HepG2 (cell line): ENCODE measurements around the gene DCTN2. TPM values are rescaled to one million over a fixed set of nuclear protein-coding genes. Genes with fewer than 3 reads are reported as not detected.

Source experiments
- AGO1 ChIP-seq: fragments of 200-400 bp; formaldehyde crosslinking; IDR thresholded peaks from 2 replicates; pipeline ENCODE4 v1.6.1; 2017; ENCODE audit warnings: mild to moderate bottlenecking, low read depth, low read length, moderate library complexity; ENCODE audit not compliant: poor library complexity, severe bottlenecking
- GATA4 ChIP-seq: sonication (generic); IDR thresholded peaks from 2 replicates; pipeline ENCODE4 v1.6.1; 2016; ENCODE audit warnings: antibody characterized with exemption, low read depth, borderline replicate concordance
- KDM3A ChIP-seq: IDR thresholded peaks from 2 replicates; pipeline ENCODE4 v1.6.1; 2018; ENCODE audit warnings: low read depth, missing compliant biosample characterization
- LCORL ChIP-seq, 2 experiments: fragments of 450-650 bp in 1 of 2; sonication (generic) in 1 of 2; formaldehyde crosslinking in 1 of 2; IDR thresholded peaks; 2 replicates each; pipeline versions ENCODE4 v1.5.0 to v1.6.1; 2017 to 2020; ENCODE audit warnings: antibody characterized with exemption in 1 of 2, missing genetic modification reagents in 1 of 2
- MIXL1 ChIP-seq: IDR thresholded peaks from 2 replicates; pipeline ENCODE4 v1.6.1; 2016
- NCOA2 ChIP-seq: sonication (generic); formaldehyde crosslinking; IDR thresholded peaks from 2 replicates; pipeline ENCODE4 v1.8.0; 2022; ENCODE audit warnings: inconsistent platforms
- NR2C2 ChIP-seq: sonication (generic); formaldehyde crosslinking; IDR thresholded peaks from 2 replicates; pipeline ENCODE4 v1.4.0; 2020; ENCODE audit warnings: missing genetic modification reagents, mild to moderate bottlenecking, moderate library complexity, borderline replicate concordance
- PAF1 ChIP-seq: IDR thresholded peaks from 2 replicates; pipeline ENCODE4 v1.6.1; 2016; ENCODE audit warnings: missing genetic modification reagents, missing compliant biosample characterization
- RARA ChIP-seq: IDR thresholded peaks from 2 replicates; pipeline ENCODE4 v1.6.1; 2016; ENCODE audit warnings: missing genetic modification reagents, missing compliant biosample characterization
- SIX4 ChIP-seq: sonication (generic); formaldehyde crosslinking; IDR thresholded peaks from 2 replicates; pipeline ENCODE4 v1.4.0; 2020; ENCODE audit warnings: missing genetic modification reagents
- SRSF9 ChIP-seq: fragments of 200-400 bp; formaldehyde crosslinking; IDR thresholded peaks from 2 replicates; pipeline ENCODE4 v1.6.1; 2018; ENCODE audit warnings: borderline replicate concordance, mild to moderate bottlenecking, low read depth, low read length; ENCODE audit not compliant: insufficient read depth, poor library complexity, severe bottlenecking
- TAF15 ChIP-seq: fragments of 200-400 bp; formaldehyde crosslinking; IDR thresholded peaks from one replicate; pipeline ENCODE4 v1.6.1; 2018; ENCODE audit warnings: mild to moderate bottlenecking, low read depth, low read length; ENCODE audit not compliant: poor library complexity, severe bottlenecking
- TBX2 ChIP-seq: sonication (generic); formaldehyde crosslinking; IDR thresholded peaks from 2 replicates; pipeline ENCODE4 v1.5.0; 2020; ENCODE audit warnings: missing genetic modification reagents, mild to moderate bottlenecking, borderline replicate concordance
- ZFP36L2 ChIP-seq: sonication (generic); formaldehyde crosslinking; IDR thresholded peaks from 2 replicates; pipeline ENCODE4 v1.4.0; 2020; ENCODE audit warnings: missing genetic modification reagents
- ZNF256 ChIP-seq: sonication (generic); formaldehyde crosslinking; conservative IDR thresholded peaks from 2 replicates; pipeline ENCODE4 v1.4.0; 2020; ENCODE audit warnings: missing genetic modification reagents
- ZNF44 ChIP-seq: sonication (generic); formaldehyde crosslinking; IDR thresholded peaks from 2 replicates; pipeline ENCODE4 v1.5.1; 2020; ENCODE audit warnings: mild to moderate bottlenecking, missing genetic modification reagents
- ZNF777 ChIP-seq: sonication (generic); formaldehyde crosslinking; IDR thresholded peaks from 2 replicates; pipeline ENCODE4 v1.4.0; 2020; ENCODE audit warnings: missing genetic modification reagents
- ZNF782 ChIP-seq: sonication (generic); formaldehyde crosslinking; IDR thresholded peaks from 2 replicates; pipeline ENCODE4 v1.4.0; 2020; ENCODE audit warnings: missing genetic modification reagents, mild to moderate bottlenecking, borderline replicate concordance
- ZZZ3 ChIP-seq: sonication (generic); formaldehyde crosslinking; IDR thresholded peaks from 2 replicates; pipeline ENCODE4 v1.4.0; 2020; ENCODE audit warnings: missing genetic modification reagents, mild to moderate bottlenecking, borderline replicate concordance
- polyA plus RNA-seq, 8 experiments: library from polyadenylated mRNA; depleted of rRNA in 3 of 8; stranded (reverse) in 7 of 8; unstranded in 1 of 8; fragments of >200 nt; fragmentation: Illumina TruSeq in 4 of 8; extraction: Trizol in 4 of 8; gene quantifications; 2 replicates each; pipeline versions ENCODE4 v1.2.1 to v1.2.3, GENCODE V29; 2011 to 2016; ENCODE audit warnings: low read depth in 4 of 8, missing spikeins in 1 of 8, mixed read lengths in 1 of 8; ENCODE audit not compliant: insufficient read depth in 1 of 8
- total RNA-seq, 5 experiments: library from RNA; depleted of rRNA; stranded (reverse); fragments of >200 nt; fragmentation: Illumina TruSeq; extraction: Trizol; gene quantifications; 2 replicates each; pipeline ENCODE4 v1.2.3, GENCODE V29; 2016; ENCODE audit warnings: low read depth in 1 of 5
- TF ChIP-seq, protein P1 (sequence below): sonication (generic); formaldehyde crosslinking; conservative IDR thresholded peaks from 2 replicates; pipeline ENCODE4 v1.4.0; 2020; ENCODE audit warnings: missing genetic modification reagents
- TF ChIP-seq, protein P2 (sequence below): sonication (generic); formaldehyde crosslinking; conservative IDR thresholded peaks from 2 replicates; pipeline ENCODE4 v1.8.1; 2023; ENCODE audit warnings: missing genetic modification reagents
- TF ChIP-seq, protein P3 (sequence below): sonication (generic); formaldehyde crosslinking; IDR thresholded peaks from 2 replicates; pipeline ENCODE4 v1.8.1; 2023; ENCODE audit warnings: missing genetic modification reagents, mild to moderate bottlenecking, borderline replicate concordance
- TF ChIP-seq, protein P4 (sequence below): sonication (generic); formaldehyde crosslinking; IDR thresholded peaks from 2 replicates; pipeline ENCODE4 v1.4.0; 2020; ENCODE audit warnings: missing genetic modification reagents

DCTN2 gene
- total and polyA plus RNA-seq, 2 of the 13 experiments (the other 11 are each of a cell fraction or from before 2014, with no cell fraction given) = 72.0 to 77.4 TPM

DNA sequence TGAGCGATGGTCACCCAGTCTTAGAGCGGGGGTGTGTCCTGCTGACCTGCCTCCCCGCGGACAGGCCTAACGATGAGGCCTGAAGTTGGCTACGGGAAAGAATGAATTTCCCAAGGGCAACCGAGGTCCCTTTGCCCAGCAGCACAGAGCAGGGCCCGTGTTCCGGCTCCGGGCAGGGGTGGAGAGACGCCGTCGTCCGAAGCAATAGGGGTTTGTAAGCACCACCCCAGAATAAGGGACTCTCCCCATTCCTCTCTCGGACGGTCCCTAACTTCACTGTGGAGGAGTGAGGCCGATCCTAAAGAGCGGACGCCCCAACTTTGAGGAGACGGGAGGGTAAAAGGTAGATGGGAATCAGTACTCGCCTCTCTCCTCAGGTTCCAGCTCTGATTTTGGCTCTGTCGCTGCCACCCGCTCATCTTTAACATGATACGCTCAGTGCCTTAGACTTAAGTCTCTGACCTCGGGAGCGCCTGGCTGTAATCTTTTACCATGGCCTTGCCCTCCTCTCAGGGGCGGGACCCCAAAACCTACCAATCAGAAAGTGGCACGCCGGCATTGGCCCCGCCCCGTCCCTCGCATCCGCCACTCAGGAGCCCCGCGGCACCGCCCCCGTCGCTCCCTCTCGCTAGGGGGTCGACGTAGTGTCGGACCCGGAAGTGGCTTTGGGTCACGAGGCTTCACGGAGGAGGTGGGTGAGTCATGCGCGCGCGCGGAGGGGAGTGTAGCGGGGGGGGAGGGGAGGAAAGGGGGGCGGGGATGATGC, 26.8 kb downstream of the DCTN2 start, which contains the start of gene DDIT3 (continued):
- TF ChIP-seq, protein P1, sequence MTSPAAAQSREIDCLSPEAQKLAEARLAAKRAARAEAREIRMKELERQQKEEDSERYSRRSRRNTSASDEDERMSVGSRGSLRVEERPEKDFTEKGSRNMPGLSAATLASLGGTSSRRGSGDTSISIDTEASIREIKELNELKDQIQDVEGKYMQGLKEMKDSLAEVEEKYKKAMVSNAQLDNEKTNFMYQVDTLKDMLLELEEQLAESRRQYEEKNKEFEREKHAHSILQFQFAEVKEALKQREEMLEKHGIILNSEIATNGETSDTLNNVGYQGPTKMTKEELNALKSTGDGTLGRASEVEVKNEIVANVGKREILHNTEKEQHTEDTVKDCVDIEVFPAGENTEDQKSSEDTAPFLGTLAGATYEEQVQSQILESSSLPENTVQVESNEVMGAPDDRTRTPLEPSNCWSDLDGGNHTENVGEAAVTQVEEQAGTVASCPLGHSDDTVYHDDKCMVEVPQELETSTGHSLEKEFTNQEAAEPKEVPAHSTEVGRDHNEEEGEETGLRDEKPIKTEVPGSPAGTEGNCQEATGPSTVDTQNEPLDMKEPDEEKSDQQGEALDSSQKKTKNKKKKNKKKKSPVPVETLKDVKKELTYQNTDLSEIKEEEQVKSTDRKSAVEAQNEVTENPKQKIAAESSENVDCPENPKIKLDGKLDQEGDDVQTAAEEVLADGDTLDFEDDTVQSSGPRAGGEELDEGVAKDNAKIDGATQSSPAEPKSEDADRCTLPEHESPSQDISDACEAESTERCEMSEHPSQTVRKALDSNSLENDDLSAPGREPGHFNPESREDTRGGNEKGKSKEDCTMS (CRISPR knock-in tag) = no peak
- TF ChIP-seq, protein P2, sequence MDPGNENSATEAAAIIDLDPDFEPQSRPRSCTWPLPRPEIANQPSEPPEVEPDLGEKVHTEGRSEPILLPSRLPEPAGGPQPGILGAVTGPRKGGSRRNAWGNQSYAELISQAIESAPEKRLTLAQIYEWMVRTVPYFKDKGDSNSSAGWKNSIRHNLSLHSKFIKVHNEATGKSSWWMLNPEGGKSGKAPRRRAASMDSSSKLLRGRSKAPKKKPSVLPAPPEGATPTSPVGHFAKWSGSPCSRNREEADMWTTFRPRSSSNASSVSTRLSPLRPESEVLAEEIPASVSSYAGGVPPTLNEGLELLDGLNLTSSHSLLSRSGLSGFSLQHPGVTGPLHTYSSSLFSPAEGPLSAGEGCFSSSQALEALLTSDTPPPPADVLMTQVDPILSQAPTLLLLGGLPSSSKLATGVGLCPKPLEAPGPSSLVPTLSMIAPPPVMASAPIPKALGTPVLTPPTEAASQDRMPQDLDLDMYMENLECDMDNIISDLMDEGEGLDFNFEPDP (CRISPR knock-in tag) = 0 out of 2 replicates have a peak, but pooled peaks have one; percentile 91
- TF ChIP-seq, protein P3, sequence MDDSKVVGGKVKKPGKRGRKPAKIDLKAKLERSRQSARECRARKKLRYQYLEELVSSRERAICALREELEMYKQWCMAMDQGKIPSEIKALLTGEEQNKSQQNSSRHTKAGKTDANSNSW (CRISPR knock-in tag) = 0 out of 2 replicates have a peak, but pooled peaks have one; percentile 54
- TF ChIP-seq AGO1 = peak; percentile 54
- TF ChIP-seq ZFP36L2 (CRISPR knock-in tag) = 0 out of 2 replicates have a peak, but pooled peaks have one; percentile 88
- TF ChIP-seq ZNF44 (CRISPR knock-in tag) = 0 out of 2 replicates have a peak, but pooled peaks have one; percentile 27
- peak; percentile 78 for TF ChIP-seq NR2C2 (CRISPR knock-in tag)
- TF ChIP-seq GATA4 = peak; percentile 90
- peak; percentile 39; the same call in 1 of the 2 replicates for TF ChIP-seq MIXL1 (CRISPR knock-in tag)
- TF ChIP-seq ZNF777 (CRISPR knock-in tag) = no peak
- TF ChIP-seq KDM3A = no peak
- TF ChIP-seq, protein P4, sequence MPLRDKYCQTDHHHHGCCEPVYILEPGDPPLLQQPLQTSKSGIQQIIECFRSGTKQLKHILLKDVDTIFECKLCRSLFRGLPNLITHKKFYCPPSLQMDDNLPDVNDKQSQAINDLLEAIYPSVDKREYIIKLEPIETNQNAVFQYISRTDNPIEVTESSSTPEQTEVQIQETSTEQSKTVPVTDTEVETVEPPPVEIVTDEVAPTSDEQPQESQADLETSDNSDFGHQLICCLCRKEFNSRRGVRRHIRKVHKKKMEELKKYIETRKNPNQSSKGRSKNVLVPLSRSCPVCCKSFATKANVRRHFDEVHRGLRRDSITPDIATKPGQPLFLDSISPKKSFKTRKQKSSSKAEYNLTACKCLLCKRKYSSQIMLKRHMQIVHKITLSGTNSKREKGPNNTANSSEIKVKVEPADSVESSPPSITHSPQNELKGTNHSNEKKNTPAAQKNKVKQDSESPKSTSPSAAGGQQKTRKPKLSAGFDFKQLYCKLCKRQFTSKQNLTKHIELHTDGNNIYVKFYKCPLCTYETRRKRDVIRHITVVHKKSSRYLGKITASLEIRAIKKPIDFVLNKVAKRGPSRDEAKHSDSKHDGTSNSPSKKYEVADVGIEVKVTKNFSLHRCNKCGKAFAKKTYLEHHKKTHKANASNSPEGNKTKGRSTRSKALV (CRISPR knock-in tag) = no peak
- 0 out of 2 replicates have a peak, but pooled peaks have one; percentile 52 for TF ChIP-seq ZNF256
- peak; percentile 31 for TF ChIP-seq TAF15
- peak; percentile 19; the same call in 1 of the 2 replicates for TF ChIP-seq NCOA2 (CRISPR knock-in tag)
- no peak for TF ChIP-seq LCORL (IDR thresholded peaks at IDR 0.05)
- peak; percentile 75 for TF ChIP-seq LCORL (CRISPR knock-in tag; IDR thresholded peaks at IDR 0.05)
- peak; percentile 63; the same call in 1 of the 2 replicates for TF ChIP-seq ZNF782
- TF ChIP-seq PAF1 (CRISPR knock-in tag) = peak; percentile 90
- peak; percentile 49; the same call in 1 of the 2 replicates for TF ChIP-seq TBX2 (CRISPR knock-in tag)
- TF ChIP-seq RARA (CRISPR knock-in tag) = peak; percentile 59; the same call in 1 of the 2 replicates
- TF ChIP-seq SRSF9 = no peak
- TF ChIP-seq ZZZ3 (CRISPR knock-in tag) = 0 out of 2 replicates have a peak, but pooled peaks have one; percentile 61
- 0 out of 2 replicates have a peak, but pooled peaks have one; percentile 46 for TF ChIP-seq SIX4
